GM23338 (cell line): ENCODE data around the gene TRAF3. TPM values are rescaled to one million over a fixed set of nuclear protein-coding genes. Genes with fewer than 3 reads are reported as not detected.

Source experiments
- ATAC-seq: fragments of 200-7000 bp; cut with Tn5 transposase; 3 replicates; pipeline ENCODE4 v1.9.1; 2020
- DNase-seq: peaks from one replicate; pipeline ENCODE4 v3.0.0-alpha.2; 2015; ENCODE audit warnings: low spot score
- H2AFZ ChIP-seq: fragments of 200-600 bp; sonication (generic); 2 replicates; pipeline ENCODE4 v1.8.0; 2016; ENCODE audit warnings: antibody characterized with exemption, mild to moderate bottlenecking, moderate library complexity
- H3F3A ChIP-seq: fragments of 200-600 bp; sonication (generic); replicated peaks from 2 replicates; pipeline ENCODE4 v1.8.0; 2017; ENCODE audit warnings: antibody characterized with exemption, mixed run types, low read depth
- H3K27ac ChIP-seq: fragments of 200-600 bp; sonication (generic); 2 replicates; pipeline ENCODE4 v1.6.1; 2016; ENCODE audit warnings: low read depth
- H3K27me3 ChIP-seq: fragments of 200-600 bp; sonication (generic); 2 replicates; pipeline ENCODE4 v1.8.0; 2016; ENCODE audit warnings: mild to moderate bottlenecking, mixed run types, moderate library complexity; ENCODE audit not compliant: insufficient read depth
- H3K36me3 ChIP-seq: fragments of 200-600 bp; sonication (generic); 2 replicates; pipeline ENCODE4 v1.8.0; 2016; ENCODE audit warnings: mild to moderate bottlenecking; ENCODE audit not compliant: insufficient read depth
- H3K4me1 ChIP-seq: fragments of 200-600 bp; sonication (generic); 2 replicates; pipeline ENCODE4 v1.8.0; 2016; ENCODE audit warnings: mild to moderate bottlenecking, moderate library complexity; ENCODE audit not compliant: insufficient read depth
- H3K4me2 ChIP-seq: fragments of 200-600 bp; sonication (generic); 2 replicates; pipeline ENCODE4 v1.7.1; 2017; ENCODE audit warnings: mixed run types
- H3K4me3 ChIP-seq: fragments of 200-600 bp; sonication (generic); 2 replicates; pipeline ENCODE4 v1.6.1; 2016; ENCODE audit warnings: mixed run types
- H3K79me2 ChIP-seq: fragments of 200-600 bp; sonication (generic); replicated peaks from 2 replicates; pipeline ENCODE4 v1.8.0; 2017; ENCODE audit warnings: mild to moderate bottlenecking; ENCODE audit not compliant: insufficient read depth
- H3K9me2 ChIP-seq: fragments of 200-600 bp; sonication (generic); 2 replicates; pipeline ENCODE4 v1.8.0; 2017; ENCODE audit not compliant: insufficient read depth
- H4K20me1 ChIP-seq: fragments of 200-600 bp; sonication (generic); replicated peaks from 2 replicates; pipeline ENCODE4 v1.8.0; 2017; ENCODE audit warnings: mild to moderate bottlenecking; ENCODE audit not compliant: insufficient read depth
- H3K27ac Mint-ChIP-seq: 2 replicates; pipeline ENCODE4 v1.8.0; 2020; ENCODE audit warnings: inconsistent platforms, mild to moderate bottlenecking, moderate library complexity, mixed read lengths
- H3K27me3 Mint-ChIP-seq: 3 replicates; pipeline ENCODE4 v1.8.0; 2022; ENCODE audit warnings: low read depth, mild to moderate bottlenecking, moderate library complexity, mixed read lengths, inconsistent platforms; ENCODE audit not compliant: insufficient read depth, poor library complexity
- H3K36me3 Mint-ChIP-seq: 3 replicates; pipeline ENCODE4 v1.8.0; 2021; ENCODE audit warnings: low read depth, mild to moderate bottlenecking, inconsistent platforms, moderate library complexity, mixed read lengths
- H3K4me1 Mint-ChIP-seq: 3 replicates; pipeline ENCODE4 v1.8.0; 2020; ENCODE audit warnings: mild to moderate bottlenecking, inconsistent platforms, mixed read lengths
- H3K4me3 Mint-ChIP-seq: 3 replicates; pipeline ENCODE4 v1.8.0; 2021; ENCODE audit warnings: moderate library complexity, mild to moderate bottlenecking, inconsistent platforms, mixed read lengths
- H3K9me3 Mint-ChIP-seq: 3 replicates; pipeline ENCODE4 v1.8.0; 2020; ENCODE audit warnings: moderate library complexity, mild to moderate bottlenecking, inconsistent platforms, mixed read lengths
- CREB1 ChIP-seq: fragments of 250-450 bp; sonication (Bioruptor Pico); IDR thresholded peaks from 2 replicates; pipeline ENCODE4 v1.5.0; 2020; ENCODE audit warnings: low read depth, mild to moderate bottlenecking, moderate library complexity
- NANOG ChIP-seq: IDR thresholded peaks from 2 replicates; pipeline ENCODE4 v1.6.1; 2016; ENCODE audit warnings: antibody characterized with exemption, borderline replicate concordance
- ZNF114 ChIP-seq: fragments of 250-450 bp; sonication (Bioruptor Pico); IDR thresholded peaks from 2 replicates; pipeline ENCODE4 v1.5.0; 2020; ENCODE audit warnings: mild to moderate bottlenecking, moderate library complexity
- ZNF331 ChIP-seq: fragments of 250-450 bp; sonication (Bioruptor Pico); IDR thresholded peaks from 2 replicates; pipeline ENCODE4 v1.5.0; 2020; ENCODE audit warnings: low read depth, mild to moderate bottlenecking, moderate library complexity
- polyA plus RNA-seq: library from polyadenylated mRNA; unstranded; fragments of >200 nt; fragmentation: Nextera tagmentation; extraction: Ambion mirVana; gene quantifications from 2 replicates; pipeline ENCODE4 v1.2.1, GENCODE V29; 2016
- total RNA-seq: library from RNA; depleted of rRNA; stranded (reverse); fragments of >200 nt; shearing (Covaris generic); gene quantifications from 2 replicates; pipeline ENCODE4 v1.2.3, GENCODE V29; 2014
- TF ChIP-seq, protein P1 (sequence below): IDR thresholded peaks from one replicate; pipeline ENCODE4 v1.6.1; 2018; ENCODE audit warnings: antibody characterized with exemption; ENCODE audit not compliant: unreplicated experiment

The TRAF3 gene
- total and polyA plus RNA-seq, 2 experiments from 2014 or later: 3.7 to 9.3 TPM

- peaks cover 38% of the 10 kb centered on the region; the same call in 2 of the 3 replicates for H3K36me3 Mint-ChIP-seq
Observed at GRCh38 chr14:102856179-102856578, 78.9 kb downstream of the TRAF3 start.

DNA sequence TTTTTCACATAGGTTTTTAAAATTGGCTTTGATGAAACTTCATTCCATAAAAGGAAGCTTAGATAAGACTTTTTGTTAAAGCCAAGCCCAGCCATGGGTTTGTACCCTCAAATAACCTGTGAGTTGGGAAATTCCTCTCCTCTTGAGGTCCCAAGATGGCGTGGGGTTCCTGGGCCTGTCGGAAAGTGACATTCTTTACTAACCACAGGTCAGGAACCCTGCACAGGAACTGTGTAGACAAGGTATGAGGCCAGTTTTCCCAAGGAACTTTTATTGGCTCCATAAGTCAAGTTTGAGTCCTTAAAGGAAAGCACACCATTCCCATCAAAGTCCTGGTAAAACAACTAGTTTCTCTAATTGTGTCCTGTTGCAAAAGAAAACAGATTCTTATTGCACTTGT, 80.2 kb downstream of the TRAF3 start:
- H3K4me1 Mint-ChIP-seq: peaks cover 4% of the 10 kb centered on the region; the same call in 2 of the 3 replicates
- Histone ChIP-seq H3K27ac (no peak overlapping the region), H3K9me2 (0 out of 2 replicates have a peak, but pooled peaks cover 3% of the 10 kb centered on the region), H3K4me2 (no peak overlapping the region), H2AFZ (no peak overlapping the region), H3K4me3 (no peak overlapping the region), H4K20me1 (no peaks in the 10 kb centered on the region), H3K79me2 (no peaks in the 10 kb centered on the region), H3K27me3 (no peaks in the 10 kb centered on the region), H3F3A (no peaks in the 10 kb centered on the region), H3K4me1 (peaks cover 5% of the 10 kb centered on the region; the same call in 1 of the 2 replicates), H3K36me3 (no peaks in the 10 kb centered on the region)
- H3K4me3 Mint-ChIP-seq: no peak overlapping the region
- peaks cover 38% of the 10 kb centered on the region; the same call in 2 of the 3 replicates for H3K36me3 Mint-ChIP-seq
- DNase-seq (no peak), ATAC-seq (no peak)
- H3K27me3 Mint-ChIP-seq: peaks cover 3% of the 10 kb centered on the region
- H3K27ac Mint-ChIP-seq: no peak overlapping the region
- TF ChIP-seq NANOG (no peak), ZNF114 (CRISPR knock-in tag) (no peak), ZNF331 (no peak), CREB1 (CRISPR knock-in tag) (no peak)
- TF ChIP-seq, protein P1, sequence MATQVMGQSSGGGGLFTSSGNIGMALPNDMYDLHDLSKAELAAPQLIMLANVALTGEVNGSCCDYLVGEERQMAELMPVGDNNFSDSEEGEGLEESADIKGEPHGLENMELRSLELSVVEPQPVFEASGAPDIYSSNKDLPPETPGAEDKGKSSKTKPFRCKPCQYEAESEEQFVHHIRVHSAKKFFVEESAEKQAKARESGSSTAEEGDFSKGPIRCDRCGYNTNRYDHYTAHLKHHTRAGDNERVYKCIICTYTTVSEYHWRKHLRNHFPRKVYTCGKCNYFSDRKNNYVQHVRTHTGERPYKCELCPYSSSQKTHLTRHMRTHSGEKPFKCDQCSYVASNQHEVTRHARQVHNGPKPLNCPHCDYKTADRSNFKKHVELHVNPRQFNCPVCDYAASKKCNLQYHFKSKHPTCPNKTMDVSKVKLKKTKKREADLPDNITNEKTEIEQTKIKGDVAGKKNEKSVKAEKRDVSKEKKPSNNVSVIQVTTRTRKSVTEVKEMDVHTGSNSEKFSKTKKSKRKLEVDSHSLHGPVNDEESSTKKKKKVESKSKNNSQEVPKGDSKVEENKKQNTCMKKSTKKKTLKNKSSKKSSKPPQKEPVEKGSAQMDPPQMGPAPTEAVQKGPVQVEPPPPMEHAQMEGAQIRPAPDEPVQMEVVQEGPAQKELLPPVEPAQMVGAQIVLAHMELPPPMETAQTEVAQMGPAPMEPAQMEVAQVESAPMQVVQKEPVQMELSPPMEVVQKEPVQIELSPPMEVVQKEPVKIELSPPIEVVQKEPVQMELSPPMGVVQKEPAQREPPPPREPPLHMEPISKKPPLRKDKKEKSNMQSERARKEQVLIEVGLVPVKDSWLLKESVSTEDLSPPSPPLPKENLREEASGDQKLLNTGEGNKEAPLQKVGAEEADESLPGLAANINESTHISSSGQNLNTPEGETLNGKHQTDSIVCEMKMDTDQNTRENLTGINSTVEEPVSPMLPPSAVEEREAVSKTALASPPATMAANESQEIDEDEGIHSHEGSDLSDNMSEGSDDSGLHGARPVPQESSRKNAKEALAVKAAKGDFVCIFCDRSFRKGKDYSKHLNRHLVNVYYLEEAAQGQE: no peak
- H3K9me3 Mint-ChIP-seq: peaks cover 34% of the 10 kb centered on the region; the same call in 2 of the 3 replicates

More at GRCh38 chr14:102856179-102856578, 78.9 kb downstream of the TRAF3 start:
- H3K4me2 ChIP-seq: no peak overlapping the region
- Mint-ChIP-seq H3K4me3 (no peak overlapping the region), H3K9me3 (peaks cover 34% of the 10 kb centered on the region; the same call in 2 of the 3 replicates), H3K27ac (no peak overlapping the region), H3K4me1 (peaks cover 4% of the 10 kb centered on the region; the same call in 2 of the 3 replicates), H3K27me3 (peaks cover 3% of the 10 kb centered on the region)
- TF ChIP-seq, protein P1: no peak
- TF ChIP-seq NANOG: no peak
- peaks cover 5% of the 10 kb centered on the region; the same call in 1 of the 2 replicates for H3K4me1 ChIP-seq
- 0 out of 2 replicates have a peak, but pooled peaks cover 3% of the 10 kb centered on the region for H3K9me2 ChIP-seq
- no peak overlapping the region for H2AFZ ChIP-seq
- H3F3A ChIP-seq: no peaks in the 10 kb centered on the region
- H3K36me3 ChIP-seq: no peaks in the 10 kb centered on the region
- no peaks in the 10 kb centered on the region for H3K27me3 ChIP-seq
- H3K27ac ChIP-seq: no peak overlapping the region
- no peaks in the 10 kb centered on the region for H4K20me1 ChIP-seq
- ATAC-seq: no peak
- H3K79me2 ChIP-seq: no peaks in the 10 kb centered on the region
- no peak for DNase-seq
- no peak overlapping the region for H3K4me3 ChIP-seq
